GM10847 (cell line): ENCODE data around the gene GPR17.

Experiments
- POLR2A ChIP-seq: IDR thresholded peaks from 2 replicates; pipeline ENCODE4 v1.6.1; 2011; ENCODE audit not compliant: insufficient read length; ENCODE audit errors: extremely low read depth

The GPR17 gene

DNA sequence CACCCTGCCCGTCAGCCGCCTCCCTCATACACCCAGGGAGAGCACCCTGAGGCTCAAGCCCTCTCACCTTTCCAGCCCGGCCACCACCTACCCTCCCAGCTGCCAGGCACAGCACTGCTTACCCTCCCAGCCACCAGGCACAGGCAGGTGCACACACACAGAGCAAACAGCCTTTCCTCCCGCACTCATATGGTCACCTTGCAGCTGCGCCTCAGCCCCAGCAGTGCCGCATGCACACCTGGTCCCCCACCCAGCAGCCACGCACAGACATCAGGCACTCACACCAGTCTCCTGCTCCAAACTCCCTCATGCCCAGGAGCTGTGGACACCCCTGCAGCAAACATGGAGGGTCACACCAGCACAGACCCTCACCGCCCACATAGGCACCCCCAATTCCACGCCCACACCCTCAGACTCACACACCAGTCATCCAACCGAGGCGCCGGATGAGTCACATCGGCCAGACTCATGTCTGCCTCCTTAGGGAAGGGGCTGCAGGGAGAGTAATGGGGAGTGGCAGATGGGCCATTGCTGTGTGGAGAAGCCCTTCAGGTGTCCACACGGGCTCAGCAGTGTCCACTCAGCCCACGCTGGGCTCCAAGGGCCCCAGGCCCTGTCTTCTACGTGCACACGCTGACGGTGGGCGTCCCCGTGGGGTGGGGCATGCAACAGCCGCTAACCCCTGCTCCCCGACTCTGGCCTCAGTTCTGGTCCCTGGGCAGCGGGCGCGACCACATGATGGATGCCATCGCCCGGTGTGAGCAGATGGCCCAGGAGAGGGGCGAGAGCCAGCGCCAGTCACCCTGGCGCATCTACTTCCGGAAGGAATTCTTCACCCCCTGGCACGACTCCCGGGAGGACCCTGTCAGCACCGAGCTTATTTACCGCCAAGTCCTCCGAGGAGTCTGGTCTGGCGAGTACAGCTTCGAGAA lies 22.3 kb upstream of the GPR17 start:
- no peak for TF ChIP-seq POLR2A

DNA sequence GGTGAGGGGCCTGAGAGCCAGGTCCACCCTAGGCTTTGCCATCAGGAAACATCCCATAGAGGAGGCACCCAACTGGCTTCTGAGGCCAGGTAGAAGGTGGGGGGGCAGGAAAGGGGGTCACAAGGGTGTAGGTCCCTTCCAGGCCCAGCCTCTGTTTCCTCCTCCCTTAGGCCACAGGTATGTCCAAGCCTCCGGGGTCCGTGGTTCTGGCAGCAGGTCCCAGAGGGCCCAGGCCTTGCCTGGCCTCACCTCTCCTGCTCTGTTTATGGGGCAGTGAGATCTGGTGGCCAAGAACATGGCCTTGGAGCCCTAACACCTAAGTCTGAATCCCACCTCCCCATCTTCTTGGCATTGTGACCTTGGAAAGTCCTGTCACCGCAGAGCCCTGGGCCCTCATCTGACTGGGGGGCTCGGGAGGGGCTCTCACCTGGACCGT lies 21.6 kb upstream of the GPR17 start:
- no peak for TF ChIP-seq POLR2A

DNA sequence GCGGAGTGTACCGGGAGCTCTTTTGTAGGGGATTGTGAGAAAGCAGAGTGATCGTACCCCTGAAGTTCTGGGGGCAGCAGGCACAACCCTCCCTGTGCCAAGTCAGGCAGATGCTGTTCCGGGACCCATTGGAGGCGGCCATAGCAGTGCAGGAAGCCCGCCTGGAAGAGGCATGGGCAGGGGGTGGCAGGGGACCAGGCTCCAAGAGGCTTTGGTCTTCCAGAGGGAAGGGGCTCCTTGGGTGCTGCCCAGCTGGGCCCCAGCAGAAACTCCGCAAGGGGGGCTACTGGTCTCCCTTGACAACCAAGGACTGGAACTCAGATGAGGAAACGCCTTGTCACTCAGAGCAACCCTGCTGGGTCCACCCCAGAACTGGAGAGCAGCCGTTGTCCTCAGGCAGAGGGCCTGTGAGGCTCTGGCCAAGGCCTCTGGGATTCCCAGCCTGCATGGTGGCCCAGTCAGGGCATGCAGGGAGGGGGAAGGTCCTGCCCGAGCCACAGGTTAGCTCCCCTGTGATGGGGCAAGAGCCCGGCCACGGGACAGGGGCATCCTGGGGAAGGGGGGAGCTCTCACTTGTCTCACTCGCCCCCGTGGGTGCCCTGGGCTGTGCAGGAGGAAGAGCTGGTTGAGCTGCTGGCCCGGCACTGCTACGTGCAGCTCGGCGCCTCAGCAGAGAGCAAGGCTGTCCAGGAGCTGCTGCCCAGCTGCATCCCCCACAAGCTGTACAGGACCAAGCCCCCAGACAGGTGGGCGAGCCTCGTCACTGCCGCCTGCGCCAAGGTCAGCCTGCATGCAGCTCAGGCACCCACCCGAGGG lies 21.0 kb upstream of the GPR17 start:
- no peak for TF ChIP-seq POLR2A

DNA sequence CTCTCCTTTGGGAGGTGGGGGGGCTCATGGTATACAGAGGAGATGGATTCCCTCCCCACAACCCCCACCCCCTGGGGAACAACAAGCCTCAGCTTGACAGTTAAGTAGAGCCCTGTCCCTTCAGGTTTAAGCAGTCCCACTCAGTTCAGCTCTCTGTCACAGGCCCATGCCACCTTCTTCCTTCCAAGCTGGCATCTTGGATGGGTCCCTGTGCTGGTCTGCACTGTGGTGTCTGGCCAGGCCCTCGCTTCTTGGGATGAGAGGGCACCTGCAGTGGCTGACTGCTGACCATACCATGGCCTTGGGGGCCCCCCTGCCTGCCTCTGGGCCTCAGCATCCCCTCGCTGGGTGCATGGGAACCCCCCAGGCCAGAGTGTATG lies 20.4 kb upstream of the GPR17 start:
- no peak for TF ChIP-seq POLR2A

- TF ChIP-seq POLR2A = no peak
Measured at GRCh38 chr2:127626175-127626574, 19.8 kb upstream of the GPR17 start.

GRCh38 chr2:127626917-127627739 lies 18.8 kb upstream of the GPR17 start:
- TF ChIP-seq POLR2A = no peak

DNA sequence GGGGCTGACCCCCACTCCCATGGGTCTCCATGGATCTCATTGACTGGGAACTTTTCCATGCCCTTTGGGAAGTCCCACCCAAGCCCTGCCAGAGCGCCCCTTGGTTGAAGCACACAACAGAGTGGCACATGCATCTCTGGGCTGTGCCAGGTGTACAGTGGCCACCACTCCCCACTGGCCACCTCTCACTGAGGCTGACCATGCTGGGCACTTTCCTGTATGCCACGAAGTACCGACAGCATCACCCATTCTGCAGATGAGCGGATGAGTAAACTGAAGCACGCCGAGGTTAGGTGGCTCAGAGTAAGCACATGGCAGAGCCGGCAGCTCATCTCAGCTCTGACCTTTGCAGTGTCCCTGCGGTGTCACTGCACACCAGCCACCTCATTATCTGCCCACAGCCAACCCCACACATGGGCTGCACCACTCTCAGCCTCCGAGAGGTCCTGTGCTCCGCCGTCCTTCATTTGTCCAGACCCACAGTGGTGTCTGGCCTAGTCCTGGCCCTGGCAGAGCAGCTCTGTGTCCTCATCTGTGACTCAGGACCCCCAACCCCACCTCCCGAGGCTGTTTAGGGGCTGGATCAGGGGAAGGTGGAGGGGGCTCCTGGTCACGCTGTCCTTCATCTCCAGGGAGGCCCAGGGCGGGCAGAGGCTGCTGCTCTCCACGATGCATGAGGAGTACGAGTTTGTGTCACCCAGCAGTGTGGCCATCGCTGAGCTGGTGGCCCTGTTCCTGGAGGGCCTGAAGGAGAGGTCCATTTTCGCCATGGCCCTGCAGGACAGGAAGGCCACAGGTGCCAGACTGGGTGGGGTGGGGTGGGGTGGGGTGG lies 18.0 kb upstream of the GPR17 start:
- no peak for TF ChIP-seq POLR2A

DNA sequence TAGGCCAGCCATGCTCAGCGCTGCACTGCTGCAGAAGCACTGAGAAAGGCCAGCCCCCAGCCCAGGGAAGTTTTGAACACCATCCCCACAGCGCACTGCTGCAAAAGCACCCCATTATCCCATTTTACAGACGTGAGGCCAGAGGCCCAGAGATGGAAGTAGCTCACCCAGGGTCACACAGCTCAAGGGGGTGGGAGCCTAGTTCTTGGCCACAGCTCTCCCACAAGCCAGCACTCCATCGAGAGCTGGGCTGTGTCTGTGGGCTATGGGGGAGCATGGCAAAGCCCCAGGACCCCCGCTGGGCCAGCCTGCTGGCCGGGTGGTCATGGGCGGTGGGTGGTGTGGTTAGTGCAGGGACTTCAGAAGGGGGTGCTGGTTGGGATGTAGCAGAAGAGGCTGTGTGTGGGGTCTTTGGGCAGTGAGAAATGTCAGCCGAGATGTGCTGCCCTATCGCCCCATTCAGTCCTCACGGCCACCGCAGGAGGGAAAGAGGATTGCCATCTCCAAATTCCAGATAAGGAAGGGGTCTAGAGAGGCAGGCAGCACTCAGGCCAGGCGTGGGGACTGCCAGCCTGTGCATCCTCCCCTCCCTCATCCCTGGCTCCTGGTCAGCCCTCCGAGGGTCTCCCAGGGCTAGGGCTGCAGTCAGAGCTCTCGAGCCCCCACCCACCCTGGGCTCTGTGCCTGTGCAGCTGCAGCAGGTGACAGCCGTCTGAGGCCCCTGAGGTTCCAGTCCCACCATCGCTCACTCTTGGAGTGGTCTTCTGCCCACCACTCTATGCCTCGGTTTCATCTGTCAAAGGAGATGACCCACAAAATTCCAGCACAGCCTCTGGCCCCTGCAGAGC lies 17.0 kb upstream of the GPR17 start:
- TF ChIP-seq POLR2A = no peak

DNA sequence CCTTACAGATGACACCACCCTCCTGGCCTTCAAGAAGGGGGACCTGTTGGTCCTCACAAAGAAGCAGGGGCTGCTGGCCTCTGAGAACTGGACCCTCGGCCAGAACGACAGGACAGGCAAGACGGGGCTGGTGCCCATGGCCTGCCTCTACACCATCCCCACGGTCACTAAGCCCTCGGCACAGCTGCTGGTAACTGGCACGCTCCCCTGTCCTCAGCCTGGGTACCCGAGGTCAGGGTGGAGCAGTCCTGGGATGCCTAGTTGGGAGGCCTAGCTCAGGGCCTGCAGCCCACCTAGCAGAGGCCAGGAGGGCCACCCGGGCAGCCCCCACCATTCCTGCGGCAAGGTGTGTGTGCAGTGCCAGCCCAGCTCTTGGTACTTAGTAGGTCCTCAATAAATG lies 16.3 kb upstream of the GPR17 start:
- TF ChIP-seq POLR2A = no peak

DNA sequence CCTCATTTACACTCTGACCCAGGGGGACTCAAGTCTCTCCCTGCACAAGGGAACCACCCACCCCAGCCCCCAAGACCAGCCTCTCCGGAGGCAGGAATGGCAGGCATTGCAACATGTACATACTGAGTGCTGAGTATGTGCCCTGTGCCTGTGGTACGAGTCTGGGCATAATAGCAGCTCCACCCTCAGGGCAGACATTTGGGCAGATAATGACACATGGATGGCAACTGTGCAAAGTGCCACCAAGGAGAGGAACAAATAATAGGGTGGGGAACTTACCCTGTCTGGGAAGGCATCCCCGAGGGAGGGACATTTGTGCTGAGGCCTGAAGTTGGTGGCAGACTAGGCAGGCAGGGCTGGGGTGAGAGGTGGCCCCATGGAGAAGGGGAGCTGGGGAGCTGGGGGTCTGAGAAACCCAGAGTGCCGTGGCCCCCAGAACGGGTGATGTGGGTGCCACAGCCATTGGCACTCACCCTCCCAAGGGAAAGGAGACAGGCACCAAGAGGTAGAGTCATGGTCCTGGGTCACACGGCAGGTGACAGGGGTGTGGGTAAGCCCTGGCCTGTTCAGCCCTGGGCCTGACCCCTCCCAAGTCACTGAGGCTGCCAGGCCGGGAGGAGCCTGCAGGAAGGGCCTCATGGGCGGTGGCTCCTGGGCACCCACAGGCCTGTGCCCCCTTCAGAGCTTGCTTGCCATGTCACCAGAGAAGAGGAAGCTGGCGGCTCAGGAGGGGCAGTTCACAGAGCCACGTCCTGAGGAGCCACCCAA lies 15.7 kb upstream of the GPR17 start:
- no peak for TF ChIP-seq POLR2A

DNA sequence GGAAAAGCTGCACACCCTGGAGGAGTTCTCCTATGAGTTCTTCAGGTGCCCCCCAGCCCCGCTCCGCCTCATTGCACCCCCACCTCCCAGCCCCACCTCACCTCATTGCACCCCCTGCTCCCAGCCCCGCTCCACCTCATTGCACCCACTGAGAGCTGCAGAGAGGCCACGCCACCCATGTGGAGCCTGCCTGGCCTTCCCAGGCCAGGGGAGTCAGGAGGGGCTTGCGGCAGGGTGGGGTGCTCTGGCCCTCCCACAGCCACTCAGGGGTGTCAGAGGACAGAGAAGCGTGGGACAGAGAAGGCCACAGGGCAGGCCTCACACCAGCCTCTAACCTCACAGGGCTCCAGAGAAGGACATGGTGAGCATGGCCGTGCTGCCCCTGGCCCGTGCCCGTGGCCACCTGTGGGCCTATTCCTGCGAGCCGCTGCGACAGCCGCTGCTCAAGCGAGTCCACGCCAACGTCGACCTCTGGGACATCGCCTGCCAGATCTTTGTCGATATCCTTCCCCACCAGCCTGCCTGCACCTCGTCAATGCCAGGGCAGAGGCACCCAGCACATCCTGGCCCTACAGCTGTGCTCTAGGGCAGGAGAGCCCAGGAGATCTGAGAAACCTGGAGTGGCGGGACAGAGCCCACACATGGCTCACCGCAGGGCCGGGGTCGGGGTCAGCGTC lies 15.0 kb upstream of the GPR17 start:
- no peak for TF ChIP-seq POLR2A

DNA sequence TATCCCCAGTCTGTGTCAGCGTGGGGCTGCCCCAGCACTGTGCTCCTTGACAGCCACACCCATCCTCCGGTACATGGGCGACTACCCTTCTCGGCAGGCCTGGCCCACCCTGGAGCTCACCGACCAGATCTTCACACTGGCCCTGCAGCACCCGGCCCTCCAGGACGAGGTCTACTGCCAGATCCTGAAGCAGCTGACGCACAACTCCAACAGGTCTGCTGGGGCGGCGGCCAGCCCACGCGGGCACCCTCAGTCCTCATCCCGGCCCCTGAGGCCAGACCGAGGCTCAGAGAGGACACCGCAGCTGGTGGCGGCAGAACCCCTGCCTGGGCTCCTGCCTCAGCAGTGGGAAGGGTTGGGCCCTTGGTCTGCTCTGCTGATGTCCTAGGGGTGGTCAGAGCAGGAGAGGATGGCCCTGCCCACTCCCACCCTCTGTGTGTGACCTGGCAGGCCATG lies 14.4 kb upstream of the GPR17 start:
- no peak for TF ChIP-seq POLR2A
